Ascending aorta (tissue), 2 donors: ENCODE data around the gene SLAMF8. TPM values are rescaled to one million over a fixed set of nuclear protein-coding genes. Genes with fewer than 3 reads are reported as not detected.

Experiments used
- DNase-seq, 2 donors: peaks; one replicate each; pipeline ENCODE4 v3.0.0-alpha.2; 2019; ENCODE audit warnings: low spot score in 2 of 2
- H3K27ac ChIP-seq, 2 donors: fragments of 200-600 bp; sonication (generic); one replicate each; pipeline ENCODE4 v1.5.1; 2016 to 2017; ENCODE audit warnings: mild to moderate bottlenecking in 1 of 2
- H3K27me3 ChIP-seq: fragments of 200-600 bp; sonication (generic); one replicate; pipeline ENCODE4 v1.5.1; 2017
- H3K36me3 ChIP-seq, 2 donors: fragments of 200-600 bp; sonication (generic); one replicate each; pipeline ENCODE4 v1.5.1; 2016
- H3K4me1 ChIP-seq, 2 donors: fragments of 200-600 bp; sonication (generic); one replicate each; pipeline ENCODE4 v1.5.1; 2016 to 2017; ENCODE audit warnings: mild to moderate bottlenecking in 1 of 2
- H3K4me3 ChIP-seq, 2 donors: fragments of 200-600 bp; sonication (generic); one replicate each; pipeline ENCODE4 v1.5.1; 2016 to 2017; ENCODE audit warnings: mild to moderate bottlenecking in 1 of 2
- H3K9me3 ChIP-seq, 2 donors: fragments of 200-600 bp; sonication (generic); one replicate each; pipeline ENCODE4 v1.5.1; 2016
- CTCF ChIP-seq, 3 experiments: fragments of 200-600 bp in 2 of 3; fragments of 450-650 bp in 1 of 3; sonication (generic) in 2 of 3; IDR thresholded peaks; one replicate each; pipeline ENCODE4 v1.5.1; 2016 to 2019; ENCODE audit warnings: antibody characterized with exemption in 3 of 3, mild to moderate bottlenecking in 1 of 3, moderate library complexity in 1 of 3
- intact Hi-C: fragments of 100-400 bp; cut with DNase I; formaldehyde crosslinking; loops from one replicate; pipeline ENCODE4 v1.15.1; 2023
- total RNA-seq: library from RNA; depleted of rRNA; stranded (reverse); fragments of >200 nt; gene quantifications from one replicate; pipeline ENCODE4 v1.1.0, GENCODE V29; 2016

Gene SLAMF8
- total RNA-seq, 1 donor from 2014 or later, result 6.7 TPM

- TF ChIP-seq CTCF (IDR thresholded peaks at IDR 0.05), result no peak
- Histone ChIP-seq H3K36me3 (no peaks in the 10 kb centered on the region), H3K27me3 (no peaks in the 10 kb centered on the region), H3K4me3 (peak overlapping the region in 1 of 2 donors; percentile 92), H3K9me3 (no peaks in the 10 kb centered on the region), H3K27ac (peak overlapping the region; percentile 98), H3K4me1 (peaks cover 0 to 8% of the 10 kb centered on the region in 2 donors)
- no peak for DNase-seq
- intact Hi-C loops, result loop anchor here (2.0 kb wide), 1 partner anchor 75 kb away; the partner anchor contains the start of gene DUSP23
Observed at GRCh38 chr1:159855709-159856108, 29.0 kb downstream of the SLAMF8 start.

GRCh38 chr1:159856576-159856975 lies 29.9 kb downstream of the SLAMF8 start:
- Histone ChIP-seq H3K27ac (peak overlapping the region in 1 of 2 donors; percentile 30), H3K27me3 (no peaks in the 10 kb centered on the region), H3K4me3 (no peak overlapping the region), H3K4me1 (peaks cover 0 to 8% of the 10 kb centered on the region in 2 donors), H3K36me3 (no peaks in the 10 kb centered on the region), H3K9me3 (no peaks in the 10 kb centered on the region)
- intact Hi-C loops, result no loop called here
- TF ChIP-seq CTCF (IDR thresholded peaks at IDR 0.05), result no peak
- DNase-seq, result no peak

- Histone ChIP-seq H3K9me3 (no peaks in the 10 kb centered on the region), H3K27ac (no peak overlapping the region), H3K4me3 (no peak overlapping the region), H3K4me1 (peaks cover 0 to 8% of the 10 kb centered on the region in 2 donors), H3K27me3 (no peaks in the 10 kb centered on the region), H3K36me3 (no peaks in the 10 kb centered on the region)
- intact Hi-C loops, result no loop called here
- DNase-seq, result no peak
- TF ChIP-seq CTCF (IDR thresholded peaks at IDR 0.05), result no peak
Observed at GRCh38 chr1:159857889-159858288, 31.2 kb downstream of the SLAMF8 start.

GRCh38 chr1:159859767-159860322 lies 33.2 kb downstream of the SLAMF8 start:
- H3K36me3 ChIP-seq, result no peaks in the 10 kb centered on the region
- H3K4me1 ChIP-seq, result no peaks in the 10 kb centered on the region
- H3K27ac ChIP-seq, result no peak overlapping the region
- H3K9me3 ChIP-seq, result no peaks in the 10 kb centered on the region
- intact Hi-C loops, result no loop called here
- TF ChIP-seq CTCF (IDR thresholded peaks at IDR 0.05), result no peak
- H3K4me3 ChIP-seq, result no peak overlapping the region
- no peak for DNase-seq
- H3K27me3 ChIP-seq, result no peaks in the 10 kb centered on the region

GRCh38 chr1:159860456-159860855 lies 33.8 kb downstream of the SLAMF8 start:
- intact Hi-C loops, result no loop called here
- Histone ChIP-seq H3K9me3 (no peaks in the 10 kb centered on the region), H3K27me3 (no peaks in the 10 kb centered on the region), H3K4me1 (no peaks in the 10 kb centered on the region), H3K36me3 (no peaks in the 10 kb centered on the region), H3K27ac (no peak overlapping the region), H3K4me3 (no peak overlapping the region)
- no peak for DNase-seq
- TF ChIP-seq CTCF (IDR thresholded peaks at IDR 0.05), result no peak

- H3K36me3 ChIP-seq, result no peaks in the 10 kb centered on the region
- intact Hi-C loops, result no loop called here
- H3K4me3 ChIP-seq, result no peak overlapping the region
- H3K9me3 ChIP-seq, result no peaks in the 10 kb centered on the region
- H3K4me1 ChIP-seq, result no peaks in the 10 kb centered on the region
- H3K27ac ChIP-seq, result no peak overlapping the region
- no peak for DNase-seq
- TF ChIP-seq CTCF (IDR thresholded peaks at IDR 0.05), result no peak
- H3K27me3 ChIP-seq, result no peaks in the 10 kb centered on the region
Observed at GRCh38 chr1:159861218-159861617, 34.5 kb downstream of the SLAMF8 start.
